SK-N-SH treated with all-trans-retinoic acid at 6 μM for 48 hours (cell line): ENCODE data around the gene GTF2H1.

ENCODE experiments used
- ATAC-seq: fragments of 200-7000 bp; cut with Tn5 transposase; 3 replicates; pipeline ENCODE4 v1.9.1; 2020; ENCODE audit warnings: mild to moderate bottlenecking, moderate library complexity
- BACH2 ChIP-seq: fragments of 250-450 bp; sonication (Bioruptor Pico); IDR thresholded peaks from 2 replicates; pipeline ENCODE4 v1.9.0; 2021; ENCODE audit warnings: mild to moderate bottlenecking, borderline replicate concordance
- CSDC2 ChIP-seq: fragments of 250-450 bp; sonication (Bioruptor Pico); IDR thresholded peaks from 2 replicates; pipeline ENCODE4 v1.5.0; 2020; ENCODE audit warnings: mild to moderate bottlenecking, moderate library complexity
- CSRNP3 ChIP-seq: fragments of 250-450 bp; sonication (Bioruptor Pico); IDR thresholded peaks from 2 replicates; pipeline ENCODE4 v1.5.1; 2021; ENCODE audit warnings: mild to moderate bottlenecking, moderate library complexity
- ISL1 ChIP-seq: fragments of 250-450 bp; sonication (Bioruptor Pico); IDR thresholded peaks from 2 replicates; pipeline ENCODE4 v2.1.2; 2022; ENCODE audit warnings: mild to moderate bottlenecking, moderate library complexity
- POU6F1 ChIP-seq: fragments of 250-450 bp; sonication (Bioruptor Pico); IDR thresholded peaks from 2 replicates; pipeline ENCODE4 v1.8.0; 2021; ENCODE audit warnings: low read depth, mild to moderate bottlenecking, moderate library complexity, borderline replicate concordance
- SNAI2 ChIP-seq: fragments of 250-450 bp; sonication (Bioruptor Pico); IDR thresholded peaks from 2 replicates; pipeline ENCODE4 v1.5.0; 2020; ENCODE audit warnings: mild to moderate bottlenecking, moderate library complexity
- TCF4 ChIP-seq: fragments of 250-450 bp; sonication (Bioruptor Pico); IDR thresholded peaks from 2 replicates; pipeline ENCODE4 v1.8.0; 2021; ENCODE audit warnings: mild to moderate bottlenecking, moderate library complexity, borderline replicate concordance
- TSHZ2 ChIP-seq: fragments of 250-450 bp; sonication (Bioruptor Pico); IDR thresholded peaks from 2 replicates; pipeline ENCODE4 v1.5.0; 2020; ENCODE audit warnings: mild to moderate bottlenecking, moderate library complexity
- ZC3H10 ChIP-seq: fragments of 250-450 bp; sonication (Bioruptor Pico); IDR thresholded peaks from 2 replicates; pipeline ENCODE4 v1.5.1; 2021; ENCODE audit warnings: mild to moderate bottlenecking, moderate library complexity
- ZNF565 ChIP-seq: fragments of 450-650 bp; formaldehyde crosslinking; conservative IDR thresholded peaks from 2 replicates; pipeline ENCODE4 v1.5.0; 2020; ENCODE audit warnings: low read depth, mild to moderate bottlenecking, moderate library complexity
- ZNF70 ChIP-seq: fragments of 450-650 bp; formaldehyde crosslinking; IDR thresholded peaks from 2 replicates; pipeline ENCODE4 v1.5.0; 2020; ENCODE audit warnings: mild to moderate bottlenecking, moderate library complexity
- ZNF8 ChIP-seq: fragments of 450-650 bp; formaldehyde crosslinking; IDR thresholded peaks from 2 replicates; pipeline ENCODE4 v1.5.0; 2020; ENCODE audit warnings: mild to moderate bottlenecking, moderate library complexity

The GTF2H1 gene

GRCh38 chr11:18408558-18409291, 86.4 kb downstream of the GTF2H1 start:
- TF ChIP-seq ZNF565 (CRISPR knock-in tag) (no peak), TSHZ2 (CRISPR knock-in tag) (no peak), ZC3H10 (no peak)
- ATAC-seq: peak; percentile 8; the same call in 2 of the 3 replicates

GRCh38 chr11:18416459-18416858, 94.1 kb downstream of the GTF2H1 start:
- TF ChIP-seq CSRNP3 (CRISPR knock-in tag) (no peak), TCF4 (CRISPR knock-in tag) (no peak), ZNF8 (CRISPR knock-in tag) (no peak), ZC3H10 (no peak), BACH2 (no peak), CSDC2 (CRISPR knock-in tag) (no peak), POU6F1 (CRISPR knock-in tag) (no peak), ZNF565 (CRISPR knock-in tag) (no peak), TSHZ2 (CRISPR knock-in tag) (no peak), ISL1 (CRISPR knock-in tag) (no peak), SNAI2 (CRISPR knock-in tag) (no peak), ZNF70 (CRISPR knock-in tag) (no peak)
- TF ChIP-seq, all 23 proteins: peak for 0
- ATAC-seq: no peak
